ENCODE measurements around the gene POLR1B.

Gene POLR1B

DNA sequence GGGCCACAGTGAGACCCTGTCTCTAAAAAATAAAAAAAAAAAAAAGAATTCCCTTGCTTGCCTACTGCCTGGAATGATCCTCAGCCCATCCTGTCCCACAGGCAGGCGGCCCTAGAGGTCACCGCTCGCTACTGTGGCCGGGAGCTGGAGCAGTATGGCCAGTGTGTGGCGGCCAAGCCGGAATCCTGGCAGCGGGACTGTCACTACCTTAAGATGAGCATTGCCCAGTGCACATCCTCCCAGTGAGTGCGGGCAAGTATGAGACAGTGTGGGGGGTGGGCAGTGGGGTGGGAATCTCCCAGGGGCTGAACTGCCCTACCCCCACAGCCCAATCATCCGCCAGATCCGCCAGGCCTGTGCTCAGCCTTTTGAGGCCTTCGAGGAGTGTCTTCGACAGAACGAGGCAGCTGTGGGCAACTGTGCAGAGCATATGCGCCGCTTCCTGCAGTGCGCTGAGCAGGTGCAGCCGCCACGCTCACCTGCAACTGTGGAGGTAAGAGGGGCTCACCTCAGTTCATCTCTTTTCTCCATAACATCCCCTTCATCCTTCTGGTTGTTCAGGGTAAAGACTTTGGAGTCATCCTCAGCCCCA is 43.7 kb downstream of the POLR1B start:
- H3K27me3 ChIP-seq (ENCODE audit: control insufficient read depth, insufficient read depth, low read length): no peaks in the 10 kb centered on the region
- peaks cover 13% of the 10 kb centered on the region for H3K36me3 ChIP-seq (ENCODE audit: control insufficient read depth, insufficient read depth, low read length)
- no peak overlapping the region for H3K9ac ChIP-seq (ENCODE audit: low read length)
- no peak overlapping the region for H3K4me3 ChIP-seq (ENCODE audit: low read length)
- H3K27ac ChIP-seq (ENCODE audit: low read depth, low read length): no peak overlapping the region
- peaks cover 8% of the 10 kb centered on the region for H3K4me1 ChIP-seq (ENCODE audit: control insufficient read depth, insufficient read depth, low read length)

DNA sequence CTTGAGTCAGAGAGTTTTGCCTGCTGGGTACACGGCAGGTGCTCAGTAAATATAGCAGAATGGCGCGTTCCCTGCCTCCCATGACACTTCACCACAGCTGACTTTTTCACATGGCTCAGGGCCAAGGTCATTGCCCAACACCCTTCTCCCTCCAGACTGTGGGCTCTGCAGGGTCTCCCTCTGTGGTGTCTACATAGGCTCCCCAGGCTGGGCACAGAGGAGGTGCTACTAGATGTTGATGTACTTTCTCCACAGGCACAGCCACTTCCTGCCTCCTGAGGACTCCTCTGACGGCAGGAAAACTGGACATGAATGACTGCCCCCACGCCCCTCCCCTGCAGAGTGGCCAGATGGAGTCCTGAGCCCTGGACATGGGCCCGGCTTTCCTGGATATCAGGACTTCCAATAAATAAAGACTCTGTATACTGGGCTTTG is 46.4 kb downstream of the POLR1B start:
- Histone ChIP-seq H3K27ac (ENCODE audit: low read depth, low read length) (no peak overlapping the region), H3K9ac (ENCODE audit: low read length) (no peak overlapping the region), H3K4me1 (ENCODE audit: control insufficient read depth, insufficient read depth, low read length) (peaks cover 8% of the 10 kb centered on the region), H3K27me3 (ENCODE audit: control insufficient read depth, insufficient read depth, low read length) (no peaks in the 10 kb centered on the region), H3K36me3 (ENCODE audit: control insufficient read depth, insufficient read depth, low read length) (peaks cover 13% of the 10 kb centered on the region), H3K4me3 (ENCODE audit: low read length) (no peak overlapping the region)

DNA sequence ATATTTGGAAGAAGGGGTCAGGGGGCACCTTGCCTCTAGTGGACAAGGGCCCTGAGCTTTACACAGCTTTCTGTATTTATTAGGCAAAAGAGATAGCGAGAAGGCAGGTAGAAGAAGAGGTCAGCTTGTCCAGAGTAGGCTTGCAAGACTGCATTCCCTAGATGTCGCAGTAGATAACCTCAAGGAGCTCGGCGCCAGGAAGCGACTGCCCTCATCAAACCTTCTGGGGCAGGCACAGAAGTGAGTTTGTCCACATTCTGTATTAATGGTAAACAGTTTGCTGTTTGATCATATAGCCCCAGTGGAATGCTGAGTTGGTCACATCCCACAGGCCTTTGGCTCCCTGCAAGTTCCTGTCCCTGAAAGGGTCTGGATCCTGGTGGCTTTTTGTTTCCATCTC is 49.1 kb downstream of the POLR1B start:
- no peak overlapping the region for H3K4me3 ChIP-seq (ENCODE audit: low read length)
- no peaks in the 10 kb centered on the region for H3K27me3 ChIP-seq (ENCODE audit: control insufficient read depth, insufficient read depth, low read length)
- H3K27ac ChIP-seq (ENCODE audit: low read depth, low read length): no peak overlapping the region
- peaks cover 9% of the 10 kb centered on the region for H3K36me3 ChIP-seq (ENCODE audit: control insufficient read depth, insufficient read depth, low read length)
- no peak overlapping the region for H3K9ac ChIP-seq (ENCODE audit: low read length)
- H3K4me1 ChIP-seq (ENCODE audit: control insufficient read depth, insufficient read depth, low read length): no peaks in the 10 kb centered on the region

DNA sequence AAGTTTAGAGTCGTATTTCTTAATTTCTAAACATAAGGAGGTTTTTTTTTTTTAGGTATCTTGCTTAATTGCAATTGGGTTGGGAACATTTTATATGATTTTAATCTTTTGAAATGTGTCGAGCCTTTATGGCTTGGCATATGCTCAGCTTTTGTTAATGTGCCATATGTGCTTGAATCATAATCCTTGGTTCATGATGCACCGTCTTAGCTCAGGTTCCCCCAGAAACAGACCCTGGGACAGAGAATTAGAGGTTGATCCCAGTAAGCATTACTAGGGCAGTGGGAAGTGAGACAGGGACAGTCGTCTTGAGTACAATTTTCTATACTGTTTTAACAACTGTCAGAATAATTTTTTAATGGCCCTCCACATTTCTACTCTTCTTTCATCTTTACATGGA is 51.5 kb downstream of the POLR1B start:
- H3K36me3 ChIP-seq (ENCODE audit: control insufficient read depth, insufficient read depth, low read length): peaks cover under 1% of the 10 kb centered on the region
- no peak overlapping the region for H3K4me3 ChIP-seq (ENCODE audit: low read length)
- no peaks in the 10 kb centered on the region for H3K27me3 ChIP-seq (ENCODE audit: control insufficient read depth, insufficient read depth, low read length)
- H3K9ac ChIP-seq (ENCODE audit: low read length): no peak overlapping the region
- H3K27ac ChIP-seq (ENCODE audit: low read depth, low read length): no peak overlapping the region
- no peaks in the 10 kb centered on the region for H3K4me1 ChIP-seq (ENCODE audit: control insufficient read depth, insufficient read depth, low read length)

DNA sequence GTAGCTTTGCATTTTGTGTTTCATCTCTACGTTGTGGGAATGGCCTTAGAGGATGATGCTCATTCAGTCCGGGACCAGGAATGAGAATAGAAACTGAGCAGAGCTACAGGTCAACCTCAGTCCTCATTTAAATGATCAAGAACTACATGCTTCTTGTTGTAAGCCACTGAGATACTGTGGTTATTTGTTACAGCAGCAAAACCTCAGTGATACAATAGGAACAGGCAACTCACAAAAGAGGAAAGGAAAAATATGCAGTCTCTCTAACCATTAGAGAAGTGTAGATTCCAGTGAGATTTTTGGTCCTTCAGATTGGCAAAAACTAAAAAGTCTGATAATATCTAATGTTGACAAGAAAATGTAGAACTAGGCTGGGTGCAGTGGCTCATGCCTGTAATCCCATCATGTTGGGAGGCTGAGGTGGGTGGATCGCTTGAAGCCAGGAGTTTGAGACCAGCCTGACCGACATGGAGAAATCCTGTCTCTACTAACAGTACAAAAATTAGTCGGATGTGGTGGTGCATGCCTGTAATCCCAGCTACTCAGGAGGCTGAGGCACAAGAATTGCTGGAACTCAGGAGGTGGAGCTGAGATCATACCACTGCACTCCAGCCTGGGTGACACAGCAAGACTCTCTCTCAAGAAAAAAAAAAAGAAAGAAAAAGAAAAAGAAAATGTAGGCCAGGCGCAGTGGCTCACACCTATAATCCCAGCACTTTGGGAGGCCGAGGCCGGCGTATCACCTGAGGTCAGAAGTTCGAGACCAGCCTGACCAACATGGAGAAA is 55.5 kb downstream of the POLR1B start:
- no peak overlapping the region for H3K4me3 ChIP-seq (ENCODE audit: low read length)
- no peaks in the 10 kb centered on the region for H3K27me3 ChIP-seq (ENCODE audit: control insufficient read depth, insufficient read depth, low read length)
- H3K27ac ChIP-seq (ENCODE audit: low read depth, low read length): no peak overlapping the region
- H3K36me3 ChIP-seq (ENCODE audit: control insufficient read depth, insufficient read depth, low read length): no peaks in the 10 kb centered on the region
- no peak overlapping the region for H3K9ac ChIP-seq (ENCODE audit: low read length)
- H3K4me1 ChIP-seq (ENCODE audit: control insufficient read depth, insufficient read depth, low read length): peaks cover 3% of the 10 kb centered on the region

DNA sequence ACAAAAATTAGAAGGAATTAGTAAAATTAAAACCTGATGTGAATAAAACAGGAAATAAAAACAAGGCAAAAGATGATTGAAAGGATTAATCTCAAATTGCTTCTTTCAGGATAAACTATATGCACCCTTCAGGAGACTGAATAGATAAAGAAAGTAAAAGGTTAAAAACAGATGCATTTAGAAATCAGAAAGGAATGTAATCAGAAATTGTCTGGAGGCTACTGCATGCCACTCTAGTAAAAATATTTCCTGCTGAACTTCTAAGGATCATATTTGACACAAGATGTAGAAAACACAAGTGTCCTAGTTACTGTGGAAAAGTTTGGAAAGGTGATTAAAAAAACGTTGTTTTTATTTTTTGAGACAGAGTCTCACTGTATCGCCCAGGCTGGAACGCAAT is 58.4 kb downstream of the POLR1B start:
- no peak overlapping the region for H3K27ac ChIP-seq (ENCODE audit: low read depth, low read length)
- no peak overlapping the region for H3K9ac ChIP-seq (ENCODE audit: low read length)
- no peaks in the 10 kb centered on the region for H3K36me3 ChIP-seq (ENCODE audit: control insufficient read depth, insufficient read depth, low read length)
- no peaks in the 10 kb centered on the region for H3K27me3 ChIP-seq (ENCODE audit: control insufficient read depth, insufficient read depth, low read length)
- no peak overlapping the region for H3K4me3 ChIP-seq (ENCODE audit: low read length)
- peaks cover 3% of the 10 kb centered on the region for H3K4me1 ChIP-seq (ENCODE audit: control insufficient read depth, insufficient read depth, low read length)

DNA sequence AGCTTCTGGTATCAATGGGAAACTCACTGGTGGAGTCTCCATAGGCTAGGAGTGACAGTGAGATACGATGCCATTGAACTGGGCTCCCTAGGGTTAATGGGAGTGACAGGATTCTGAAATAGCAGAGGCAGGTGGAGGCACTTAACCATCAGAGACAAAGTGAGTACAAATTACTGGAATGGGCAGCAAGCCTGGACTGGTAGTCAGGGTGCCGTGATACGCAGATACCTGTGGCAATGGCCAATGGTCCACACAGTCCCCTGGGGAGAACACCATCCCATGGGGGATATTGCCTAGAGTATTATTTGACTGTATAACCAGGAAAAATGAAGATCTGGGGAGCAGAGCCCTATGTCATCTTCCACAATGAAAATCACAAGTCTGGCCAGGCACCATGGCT is 59.5 kb downstream of the POLR1B start:
- no peak overlapping the region for H3K27ac ChIP-seq (ENCODE audit: low read depth, low read length)
- H3K4me3 ChIP-seq (ENCODE audit: low read length): no peak overlapping the region
- peaks cover 3% of the 10 kb centered on the region for H3K4me1 ChIP-seq (ENCODE audit: control insufficient read depth, insufficient read depth, low read length)
- no peak overlapping the region for H3K9ac ChIP-seq (ENCODE audit: low read length)
- H3K27me3 ChIP-seq (ENCODE audit: control insufficient read depth, insufficient read depth, low read length): no peaks in the 10 kb centered on the region
- no peaks in the 10 kb centered on the region for H3K36me3 ChIP-seq (ENCODE audit: control insufficient read depth, insufficient read depth, low read length)

DNA sequence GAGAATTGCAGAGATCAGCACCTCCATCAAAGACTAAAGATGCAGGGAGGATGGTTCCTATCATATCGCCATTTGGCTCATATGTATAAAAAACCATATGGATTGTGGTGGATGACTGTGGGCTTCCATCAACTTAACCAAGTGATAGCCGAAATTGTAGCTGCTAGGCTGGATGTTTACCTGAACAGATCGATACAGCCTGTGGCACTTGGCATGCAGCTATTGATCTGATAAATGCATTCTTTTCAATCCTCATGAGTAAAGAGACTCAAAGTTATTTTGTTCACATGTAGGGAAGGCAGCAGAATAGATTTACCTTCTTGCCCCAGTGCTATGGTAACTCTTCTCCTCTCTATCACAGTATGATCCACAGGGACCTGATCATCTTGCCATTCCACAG is 60.7 kb downstream of the POLR1B start:
- Histone ChIP-seq H3K27ac (ENCODE audit: low read depth, low read length) (no peak overlapping the region), H3K9ac (ENCODE audit: low read length) (no peak overlapping the region), H3K36me3 (ENCODE audit: control insufficient read depth, insufficient read depth, low read length) (no peaks in the 10 kb centered on the region), H3K27me3 (ENCODE audit: control insufficient read depth, insufficient read depth, low read length) (no peaks in the 10 kb centered on the region), H3K4me1 (ENCODE audit: control insufficient read depth, insufficient read depth, low read length) (peaks cover 3% of the 10 kb centered on the region), H3K4me3 (ENCODE audit: low read length) (no peak overlapping the region)

DNA sequence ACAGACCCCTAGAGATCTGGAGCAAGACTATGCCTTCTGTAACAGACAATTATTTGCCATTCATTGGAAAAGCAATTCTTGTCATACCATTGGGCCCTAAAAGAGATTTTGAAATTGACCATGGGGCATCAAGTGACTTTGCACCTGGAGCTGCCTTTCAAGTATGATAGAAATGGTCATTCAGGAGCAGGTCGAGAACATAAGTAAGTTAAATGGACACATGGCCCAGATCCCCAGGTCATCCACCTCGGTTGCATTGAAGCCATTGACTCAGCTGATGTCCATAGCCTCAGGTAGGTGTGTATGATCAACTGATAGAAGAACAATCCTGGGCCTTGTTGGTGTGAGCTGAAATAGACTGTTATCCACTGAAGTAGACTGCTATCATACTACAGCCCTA is 61.5 kb downstream of the POLR1B start:
- no peak overlapping the region for H3K4me3 ChIP-seq (ENCODE audit: low read length)

DNA sequence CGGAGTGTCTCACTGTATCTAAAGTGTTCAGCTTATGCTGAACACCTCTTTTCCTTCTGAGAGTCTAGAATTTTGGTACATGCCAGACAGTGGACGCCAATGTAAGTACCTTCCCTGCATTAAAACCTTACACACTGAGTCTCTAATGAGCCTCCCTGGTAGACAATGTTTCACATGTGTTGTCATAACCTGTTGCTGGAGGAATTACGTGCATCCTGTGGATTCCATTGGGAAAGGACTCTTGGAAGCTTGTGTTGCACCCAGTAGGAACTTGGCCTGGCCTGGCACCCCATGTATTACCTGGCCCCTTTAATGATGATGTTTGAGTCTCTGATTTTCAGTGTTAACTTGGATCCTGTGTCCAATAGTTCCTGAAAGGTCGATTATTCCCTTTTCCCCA is 62.7 kb downstream of the POLR1B start:
- peaks cover under 1% of the 10 kb centered on the region for H3K4me1 ChIP-seq (ENCODE audit: control insufficient read depth, insufficient read depth, low read length)
- H3K27ac ChIP-seq (ENCODE audit: low read depth, low read length): no peak overlapping the region
- no peaks in the 10 kb centered on the region for H3K27me3 ChIP-seq (ENCODE audit: control insufficient read depth, insufficient read depth, low read length)
- H3K36me3 ChIP-seq (ENCODE audit: control insufficient read depth, insufficient read depth, low read length): no peaks in the 10 kb centered on the region
- H3K4me3 ChIP-seq (ENCODE audit: low read length): no peak overlapping the region
- H3K9ac ChIP-seq (ENCODE audit: low read length): no peak overlapping the region

More for the DNA sequence above, 61.5 kb downstream of the POLR1B start:
- Histone ChIP-seq H3K36me3 (ENCODE audit: control insufficient read depth, insufficient read depth, low read length) (no peaks in the 10 kb centered on the region), H3K27ac (ENCODE audit: low read depth, low read length) (no peak overlapping the region), H3K9ac (ENCODE audit: low read length) (no peak overlapping the region), H3K4me1 (ENCODE audit: control insufficient read depth, insufficient read depth, low read length) (peaks cover 3% of the 10 kb centered on the region), H3K27me3 (ENCODE audit: control insufficient read depth, insufficient read depth, low read length) (no peaks in the 10 kb centered on the region)

DNA sequence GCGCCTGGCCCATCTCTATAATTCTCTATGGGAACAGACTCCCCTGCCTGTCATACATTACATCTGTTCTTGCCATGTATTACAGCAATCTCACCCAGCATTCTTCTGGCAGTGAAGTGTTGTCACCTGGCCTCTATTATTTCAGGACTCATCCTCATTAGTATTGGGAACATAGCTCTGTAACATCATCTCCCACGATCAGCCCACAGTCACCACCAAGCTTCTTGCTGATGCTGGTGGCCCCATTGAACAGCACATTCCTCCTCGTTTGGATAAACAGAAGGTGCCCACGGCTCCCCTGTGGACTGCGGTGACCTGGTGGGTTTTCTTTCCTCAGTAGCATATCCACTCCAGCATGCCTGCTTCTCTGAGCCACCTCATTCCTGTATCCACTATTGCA is 63.7 kb downstream of the POLR1B start:
- Histone ChIP-seq H3K27me3 (ENCODE audit: control insufficient read depth, insufficient read depth, low read length) (no peaks in the 10 kb centered on the region), H3K27ac (ENCODE audit: low read depth, low read length) (no peak overlapping the region), H3K4me3 (ENCODE audit: low read length) (no peak overlapping the region), H3K36me3 (ENCODE audit: control insufficient read depth, insufficient read depth, low read length) (no peaks in the 10 kb centered on the region), H3K9ac (ENCODE audit: low read length) (no peak overlapping the region), H3K4me1 (ENCODE audit: control insufficient read depth, insufficient read depth, low read length) (no peaks in the 10 kb centered on the region)

DNA sequence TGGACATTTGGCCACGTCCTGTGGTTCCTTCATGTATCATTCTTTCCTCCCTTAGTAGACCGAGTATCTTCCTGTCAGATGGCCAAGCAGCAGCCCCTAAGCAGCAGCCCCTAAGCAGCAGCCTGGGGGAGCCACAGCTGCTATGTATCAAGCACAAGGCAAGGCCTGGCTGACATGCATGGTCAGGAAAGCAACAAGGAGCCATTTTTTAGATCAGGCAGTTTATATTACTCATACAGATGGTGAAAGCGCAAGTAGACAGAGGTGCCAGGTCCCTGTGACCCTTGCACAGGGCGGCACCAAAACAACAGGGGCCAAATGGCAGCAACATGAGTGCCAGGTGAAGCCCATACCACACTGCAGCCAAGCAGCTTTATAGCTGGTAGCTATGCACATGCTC is 64.3 kb downstream of the POLR1B start:
- Histone ChIP-seq H3K36me3 (ENCODE audit: control insufficient read depth, insufficient read depth, low read length) (no peaks in the 10 kb centered on the region), H3K27ac (ENCODE audit: low read depth, low read length) (no peak overlapping the region), H3K27me3 (ENCODE audit: control insufficient read depth, insufficient read depth, low read length) (no peaks in the 10 kb centered on the region)

More for the DNA sequence above, 64.3 kb downstream of the POLR1B start:
- H3K4me3 ChIP-seq (ENCODE audit: low read length): no peak overlapping the region
- no peaks in the 10 kb centered on the region for H3K4me1 ChIP-seq (ENCODE audit: control insufficient read depth, insufficient read depth, low read length)
- H3K9ac ChIP-seq (ENCODE audit: low read length): no peak overlapping the region
